GM12801 (cell line): ENCODE results near the gene GNAQ.

ENCODE experiments used
- TF ChIP-seq, protein P1 (sequence below): IDR thresholded peaks from one replicate; pipeline ENCODE4 v1.5.1; 2011; ENCODE audit warnings: control low read depth; ENCODE audit not compliant: insufficient read length; ENCODE audit errors: extremely low read depth

GNAQ gene

DNA sequence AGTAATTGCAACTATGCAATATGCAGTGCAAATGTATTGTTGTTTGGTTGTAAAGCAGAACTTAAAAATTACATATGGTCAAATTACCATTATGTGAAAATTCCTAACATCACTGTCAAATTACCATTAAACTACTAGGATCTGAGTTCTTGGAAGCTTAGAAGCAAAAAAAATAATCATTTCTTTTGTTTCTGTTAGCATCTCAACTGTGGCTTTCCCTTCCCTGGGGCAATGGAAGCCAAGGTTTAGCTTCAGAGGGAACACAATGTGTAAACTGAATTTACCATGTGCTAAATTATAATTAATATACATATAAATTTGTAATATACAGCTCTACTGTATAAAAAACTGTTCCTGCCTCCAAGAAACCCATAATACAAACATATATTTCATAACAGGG, 159.4 kb downstream of the GNAQ start:
- TF ChIP-seq, protein P1, sequence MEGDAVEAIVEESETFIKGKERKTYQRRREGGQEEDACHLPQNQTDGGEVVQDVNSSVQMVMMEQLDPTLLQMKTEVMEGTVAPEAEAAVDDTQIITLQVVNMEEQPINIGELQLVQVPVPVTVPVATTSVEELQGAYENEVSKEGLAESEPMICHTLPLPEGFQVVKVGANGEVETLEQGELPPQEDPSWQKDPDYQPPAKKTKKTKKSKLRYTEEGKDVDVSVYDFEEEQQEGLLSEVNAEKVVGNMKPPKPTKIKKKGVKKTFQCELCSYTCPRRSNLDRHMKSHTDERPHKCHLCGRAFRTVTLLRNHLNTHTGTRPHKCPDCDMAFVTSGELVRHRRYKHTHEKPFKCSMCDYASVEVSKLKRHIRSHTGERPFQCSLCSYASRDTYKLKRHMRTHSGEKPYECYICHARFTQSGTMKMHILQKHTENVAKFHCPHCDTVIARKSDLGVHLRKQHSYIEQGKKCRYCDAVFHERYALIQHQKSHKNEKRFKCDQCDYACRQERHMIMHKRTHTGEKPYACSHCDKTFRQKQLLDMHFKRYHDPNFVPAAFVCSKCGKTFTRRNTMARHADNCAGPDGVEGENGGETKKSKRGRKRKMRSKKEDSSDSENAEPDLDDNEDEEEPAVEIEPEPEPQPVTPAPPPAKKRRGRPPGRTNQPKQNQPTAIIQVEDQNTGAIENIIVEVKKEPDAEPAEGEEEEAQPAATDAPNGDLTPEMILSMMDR = no peak

- TF ChIP-seq, protein P1 = no peak
Observed at GRCh38 chr9:77871483-77871882, 160.1 kb downstream of the GNAQ start.

- TF ChIP-seq, protein P1 = no peak
Observed at GRCh38 chr9:77866878-77867277, 164.7 kb downstream of the GNAQ start.

- TF ChIP-seq, protein P1 = no peak
Observed at GRCh38 chr9:77865385-77866047, 166.1 kb downstream of the GNAQ start.

- TF ChIP-seq, protein P1 = no peak
Observed at GRCh38 chr9:77864211-77864889, 167.3 kb downstream of the GNAQ start.

DNA sequence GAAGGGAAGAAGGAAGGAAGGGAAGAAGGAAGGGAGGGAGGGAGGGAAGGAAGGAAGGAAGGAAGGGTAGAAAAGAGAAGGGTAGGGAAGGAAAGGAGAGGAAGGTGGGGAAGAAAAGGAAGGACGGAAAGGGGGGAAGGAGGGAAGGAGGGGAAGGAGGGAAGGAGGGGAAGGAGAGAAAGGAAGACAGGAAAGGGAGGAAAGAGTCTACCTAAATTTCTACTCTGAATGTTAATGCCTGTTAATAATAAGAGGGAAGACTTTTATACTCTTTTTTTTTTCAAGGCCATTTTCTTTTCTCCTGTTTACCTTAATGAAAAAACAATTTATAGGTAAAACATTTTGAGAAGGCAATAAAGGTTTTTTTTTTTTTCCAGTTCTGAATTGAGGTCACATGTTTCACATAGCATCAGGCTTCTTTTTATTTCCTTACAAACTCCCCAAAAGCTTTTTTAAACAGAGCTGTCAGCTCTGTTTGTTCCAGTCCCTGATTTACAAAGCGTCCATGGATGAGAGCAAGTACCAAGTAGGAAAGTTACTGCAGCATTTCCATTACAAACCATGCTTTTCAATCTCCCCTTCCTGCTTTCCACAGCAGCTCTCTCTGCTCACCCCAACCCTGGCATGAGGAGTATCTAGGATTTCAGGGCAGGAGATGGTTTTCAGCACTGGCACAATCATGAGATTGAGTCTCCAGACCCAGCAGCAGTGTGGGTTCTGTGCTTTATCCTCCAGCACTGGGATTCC, 173.9 kb downstream of the GNAQ start:
- TF ChIP-seq, protein P1 = no peak

GRCh38 chr9:77856615-77857014, 175.0 kb downstream of the GNAQ start:
- TF ChIP-seq, protein P1 = no peak
